ENCODE data around the gene SCN4A. TPM values are rescaled to one million over a fixed set of nuclear protein-coding genes. Genes with fewer than 3 reads are reported as not detected.

The SCN4A gene
- total RNA-seq, 1 donor from 2014 or later, result 0.18 TPM

- no peak for TF ChIP-seq CTCF (IDR thresholded peaks at IDR 0.05)
- ATAC-seq (no peak), DNase-seq (no peak)
- Histone ChIP-seq H3K27ac (no peak overlapping the region), H3K36me3 (no peaks in the 10 kb centered on the region), H3K9me3 (no peaks in the 10 kb centered on the region), H3K27me3 (ENCODE audit: low read depth) (no peaks in the 10 kb centered on the region), H3K4me1 (peaks cover 5% of the 10 kb centered on the region), H3K4me3 (no peak overlapping the region)
- intact Hi-C loops (cut with DNase I), result no loop called here
These were observed 4.8 kb downstream of the SCN4A start for GRCh38 chr17:63967953-63968352.

- Histone ChIP-seq H3K27ac (no peak overlapping the region), H3K4me1 (peaks cover 5% of the 10 kb centered on the region), H3K36me3 (no peaks in the 10 kb centered on the region), H3K4me3 (no peak overlapping the region), H3K9me3 (no peaks in the 10 kb centered on the region), H3K27me3 (ENCODE audit: low read depth) (no peaks in the 10 kb centered on the region)
- TF ChIP-seq CTCF (IDR thresholded peaks at IDR 0.05), result no peak
- ATAC-seq (no peak), DNase-seq (no peak)
- intact Hi-C loops (cut with DNase I), result no loop called here
These were observed 6.0 kb downstream of the SCN4A start for GRCh38 chr17:63966646-63967264.

GRCh38 chr17:63963123-63963522, 9.6 kb downstream of the SCN4A start:
- no peak for ATAC-seq
- no peak for DNase-seq
- TF ChIP-seq CTCF (IDR thresholded peaks at IDR 0.05), result no peak
- H3K36me3 ChIP-seq, result no peaks in the 10 kb centered on the region
- no peaks in the 10 kb centered on the region for H3K27me3 ChIP-seq (ENCODE audit: low read depth)
- H3K4me3 ChIP-seq, result no peak overlapping the region
- intact Hi-C loops (cut with DNase I), result no loop called here
- peak overlapping the region; percentile 41 for H3K27ac ChIP-seq
- H3K4me1 ChIP-seq, result peaks cover 5% of the 10 kb centered on the region
- no peaks in the 10 kb centered on the region for H3K9me3 ChIP-seq

GRCh38 chr17:63962298-63962744, 10.4 kb downstream of the SCN4A start:
- Histone ChIP-seq H3K36me3 (no peaks in the 10 kb centered on the region), H3K27me3 (ENCODE audit: low read depth) (no peaks in the 10 kb centered on the region), H3K4me1 (peaks cover 5% of the 10 kb centered on the region), H3K27ac (peak overlapping the region; percentile 62), H3K9me3 (no peaks in the 10 kb centered on the region), H3K4me3 (no peak overlapping the region)
- ATAC-seq, result no peak
- DNase-seq, result no peak
- TF ChIP-seq CTCF (IDR thresholded peaks at IDR 0.05), result no peak
- intact Hi-C loops (cut with DNase I), result no loop called here

GRCh38 chr17:63961355-63962212, 11.1 kb downstream of the SCN4A start:
- Histone ChIP-seq H3K36me3 (no peaks in the 10 kb centered on the region), H3K27ac (no peak overlapping the region), H3K4me1 (peaks cover 5% of the 10 kb centered on the region), H3K27me3 (ENCODE audit: low read depth) (no peaks in the 10 kb centered on the region), H3K9me3 (no peaks in the 10 kb centered on the region), H3K4me3 (peak overlapping the region; percentile 17)
- peak; percentile 65 to 69 for ATAC-seq
- no peak for TF ChIP-seq CTCF (IDR thresholded peaks at IDR 0.05)
- intact Hi-C loops (cut with DNase I), result no loop called here
- DNase-seq, result peak; percentile 73

All from lower lobe of right lung (tissue), 2 donors.